Gastroesophageal sphincter (tissue), 4 donors: ENCODE measurements around the gene WIPF2. TPM values are rescaled to one million over a fixed set of nuclear protein-coding genes. Genes with fewer than 3 reads are reported as not detected.

Source experiments
- ATAC-seq: fragments of 150-250 bp; one replicate; pipeline ENCODE4 v1.9.1; 2016; ENCODE audit warnings: mild to moderate bottlenecking, moderate library complexity
- H3K27ac ChIP-seq, 4 donors: fragments of 200-600 bp; sonication (generic) in 3 of 4; 1 replicate in 3 of 4; 2 replicates in 1 of 4; pipeline ENCODE4 v1.5.1; 2016 to 2019
- H3K27me3 ChIP-seq: fragments of 200-600 bp; sonication (generic); one replicate; pipeline ENCODE4 v1.5.1; 2019
- H3K36me3 ChIP-seq, 2 donors: fragments of 200-600 bp; sonication (generic); one replicate each; pipeline ENCODE4 v1.5.1; 2019; ENCODE audit warnings: control low read depth in 1 of 2
- H3K4me1 ChIP-seq, 3 donors: fragments of 200-600 bp; sonication (generic); 1 replicate in 2 of 3; 2 replicates in 1 of 3; pipeline ENCODE4 v1.5.1; 2016 to 2019; ENCODE audit warnings: control low read depth in 2 of 3
- H3K4me3 ChIP-seq, 2 donors: fragments of 200-600 bp; sonication (generic); one replicate each; pipeline ENCODE4 v1.5.1; 2019; ENCODE audit warnings: mild to moderate bottlenecking in 1 of 2, moderate library complexity in 1 of 2
- H3K9me3 ChIP-seq, 3 donors: fragments of 200-600 bp; sonication (generic); one replicate each; pipeline ENCODE4 v1.5.1; 2017 to 2019; ENCODE audit warnings: control low read depth in 2 of 3
- CTCF ChIP-seq, 4 experiments: fragments of 200-600 bp in 2 of 4; fragments of 450-650 bp in 2 of 4; sonication (generic) in 1 of 4; IDR thresholded peaks; one replicate each; pipeline ENCODE4 v1.5.1; 2017 to 2019; ENCODE audit warnings: antibody characterized with exemption in 4 of 4, mild to moderate bottlenecking in 2 of 4, moderate library complexity in 2 of 4
- EP300 ChIP-seq: sonication (generic); formaldehyde crosslinking; IDR thresholded peaks from one replicate; pipeline ENCODE4 v1.6.1; 2017; ENCODE audit warnings: antibody characterized with exemption, mild to moderate bottlenecking
- POLR2A ChIP-seq, 2 donors: fragments of 450-650 bp; IDR thresholded peaks; one replicate each; pipeline ENCODE4 v1.6.1; 2017; ENCODE audit warnings: antibody characterized with exemption in 2 of 2, mild to moderate bottlenecking in 2 of 2, moderate library complexity in 1 of 2
- POLR2AphosphoS5 ChIP-seq: sonication (generic); formaldehyde crosslinking; IDR thresholded peaks from one replicate; pipeline ENCODE4 v1.6.1; 2017; ENCODE audit warnings: antibody characterized with exemption
- WGBS, 2 donors: methylation state at CpG; one replicate each; pipeline ENCODE4 v1.1.5; 2018; ENCODE audit warnings: low coverage in 1 of 2; 5-methylcytosine and 5-hydroxymethylcytosine counted together
- total RNA-seq, 4 donors: library from RNA; depleted of rRNA; stranded (reverse); fragments of >200 nt; gene quantifications; one replicate each; pipeline ENCODE4 v1.1.0, GENCODE V29; 2016

The WIPF2 gene
- total RNA-seq, 4 donors from 2014 or later = 10.2 to 18.2 (median 13.5) TPM

- no peaks in the 10 kb centered on the region for H3K27me3 ChIP-seq
- no peaks in the 10 kb centered on the region for H3K9me3 ChIP-seq
- H3K4me1 ChIP-seq = peaks cover 0 to 23% (median 11%) of the 10 kb centered on the region in 3 donors
- H3K27ac ChIP-seq = peak overlapping the region in 1 of 4 donors; percentile 67
- H3K36me3 ChIP-seq = peaks cover 0 to 39% of the 10 kb centered on the region in 2 donors
- TF ChIP-seq CTCF (IDR thresholded peaks at IDR 0.05) (no peak), POLR2A (IDR thresholded peaks at IDR 0.05) (no peak), POLR2AphosphoS5 (no peak), EP300 (no peak)
- WGBS, 2 donors = no CpG with 5 or more reads among the region's 46 CpGs
- H3K4me3 ChIP-seq = peak overlapping the region in 1 of 2 donors; percentile 59
- no peak for ATAC-seq
Observed at GRCh38 chr17:40178021-40178601, 41.0 kb upstream of the WIPF2 start.

GRCh38 chr17:40178660-40179059, 40.4 kb upstream of the WIPF2 start:
- Histone ChIP-seq H3K4me1 (peaks cover 0 to 23% (median 11%) of the 10 kb centered on the region in 3 donors), H3K4me3 (no peak overlapping the region), H3K9me3 (no peaks in the 10 kb centered on the region), H3K36me3 (peaks cover 0 to 34% of the 10 kb centered on the region in 2 donors), H3K27me3 (no peaks in the 10 kb centered on the region), H3K27ac (no peak overlapping the region)
- ATAC-seq = no peak
- TF ChIP-seq CTCF (IDR thresholded peaks at IDR 0.05) = no peak
- TF ChIP-seq POLR2A (IDR thresholded peaks at IDR 0.05) = no peak
- no peak for TF ChIP-seq EP300
- no peak for TF ChIP-seq POLR2AphosphoS5
- WGBS, 2 donors = 92 to 100% methylated on average over 2 to 3 of the region's 7 CpGs

GRCh38 chr17:40179923-40180659, 39.0 kb upstream of the WIPF2 start:
- TF ChIP-seq EP300 = no peak
- H3K36me3 ChIP-seq = peaks cover 0 to 19% of the 10 kb centered on the region in 2 donors
- no peak overlapping the region for H3K4me3 ChIP-seq
- H3K9me3 ChIP-seq = no peaks in the 10 kb centered on the region
- H3K4me1 ChIP-seq = peaks cover 0 to 23% (median 11%) of the 10 kb centered on the region in 3 donors
- no peaks in the 10 kb centered on the region for H3K27me3 ChIP-seq
- no peak overlapping the region for H3K27ac ChIP-seq
- no peak for ATAC-seq
- WGBS, 2 donors = 63 to 97% methylated on average over 3 of the region's 6 CpGs

- Histone ChIP-seq H3K9me3 (no peaks in the 10 kb centered on the region), H3K27ac (no peak overlapping the region), H3K27me3 (no peaks in the 10 kb centered on the region), H3K36me3 (peaks cover 0 to 13% of the 10 kb centered on the region in 2 donors), H3K4me1 (peaks cover 0 to 23% (median 11%) of the 10 kb centered on the region in 3 donors), H3K4me3 (no peak overlapping the region)
- WGBS, 2 donors = 51 to 88% methylated on average over 2 to 3 of the region's 5 CpGs
- ATAC-seq = no peak
- TF ChIP-seq POLR2A (IDR thresholded peaks at IDR 0.05) (no peak), POLR2AphosphoS5 (no peak), CTCF (IDR thresholded peaks at IDR 0.05) (no peak), EP300 (no peak)
Observed at GRCh38 chr17:40180694-40181093, 38.4 kb upstream of the WIPF2 start.

- no peak for TF ChIP-seq EP300
- H3K36me3 ChIP-seq = peaks cover 0 to 8% of the 10 kb centered on the region in 2 donors
- H3K4me1 ChIP-seq = peaks cover 0 to 23% (median 11%) of the 10 kb centered on the region in 3 donors
- 40% methylated on average over 1 of the region's 8 CpGs; no CpG with 5 or more reads in 1 of the 2 donors for WGBS, 2 donors
- no peak overlapping the region for H3K27ac ChIP-seq
- ATAC-seq = no peak
- H3K4me3 ChIP-seq = no peak overlapping the region
- H3K27me3 ChIP-seq = no peaks in the 10 kb centered on the region
- no peaks in the 10 kb centered on the region for H3K9me3 ChIP-seq
Observed at GRCh38 chr17:40181205-40181604, 37.9 kb upstream of the WIPF2 start.

- TF ChIP-seq POLR2A (IDR thresholded peaks at IDR 0.05) (no peak), CTCF (IDR thresholded peaks at IDR 0.05) (no peak), EP300 (no peak), POLR2AphosphoS5 (no peak)
- H3K27me3 ChIP-seq = no peaks in the 10 kb centered on the region
- peaks cover 0 to 12% (median 5%) of the 10 kb centered on the region in 3 donors for H3K4me1 ChIP-seq
- no peak for ATAC-seq
- no peaks in the 10 kb centered on the region for H3K9me3 ChIP-seq
- 83% methylated on average over 1 to 3 of the region's 6 CpGs for WGBS, 2 donors
- no peak overlapping the region for H3K4me3 ChIP-seq
- no peak overlapping the region for H3K27ac ChIP-seq
- no peaks in the 10 kb centered on the region for H3K36me3 ChIP-seq
Observed at GRCh38 chr17:40182606-40183005, 36.5 kb upstream of the WIPF2 start.
